NCI-H128 (cell line): ENCODE results near the gene PGM1.
A peak's percentile ranks its signal among the peaks of the same experiment; 100 is the strongest.

Source experiments
- DNase-seq: peaks from one replicate; lab custom pipeline; 2025; ENCODE audit not compliant: unreplicated experiment; lab: John Stamatoyannopoulos, UW

Gene PGM1

GRCh38 chr1:63693944-63694571, 100.8 kb downstream of the PGM1 start:
- DNase-seq: no peak

GRCh38 chr1:63698001-63698838, 105.0 kb downstream of the PGM1 start:
- DNase-seq: no peak

DNA sequence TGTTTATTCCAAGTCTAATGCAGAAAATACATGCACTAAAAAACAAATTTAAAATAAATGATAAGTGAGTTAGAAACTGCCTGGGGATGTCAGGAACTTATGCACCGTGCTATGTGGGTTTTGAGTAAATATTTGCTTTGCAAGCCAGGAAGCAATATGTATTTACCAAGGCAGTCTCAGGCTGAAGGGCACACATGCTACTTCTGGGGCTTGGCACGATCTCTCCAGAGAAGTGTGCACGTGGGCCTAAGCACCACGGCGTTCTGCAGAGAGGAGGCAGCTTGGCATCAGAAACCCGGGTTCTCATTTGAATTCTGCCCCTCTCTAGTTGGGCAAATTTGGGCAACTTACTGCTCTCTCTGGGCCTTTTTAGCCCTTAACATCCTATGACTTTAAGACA, 108.0 kb downstream of the PGM1 start:
- DNase-seq: no peak

DNA sequence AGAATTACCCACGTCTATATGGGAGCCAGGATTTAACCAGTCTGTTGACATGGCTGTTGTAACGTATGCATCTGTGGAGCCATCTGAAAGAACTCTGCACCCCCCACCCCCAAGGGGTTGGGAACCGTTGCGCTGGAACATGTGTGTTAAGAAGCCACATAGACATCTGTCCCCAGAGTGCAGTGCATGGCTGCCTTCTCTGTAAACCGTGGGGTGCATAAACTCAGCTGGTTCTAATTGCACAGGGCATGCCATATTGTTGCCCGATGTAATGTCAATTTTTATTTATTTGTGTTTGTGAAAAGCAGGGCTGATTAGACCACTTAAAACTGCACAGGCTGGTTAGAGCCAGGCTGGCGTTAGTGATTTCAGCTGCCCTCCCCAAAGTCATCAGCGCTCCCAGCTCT, 110.5 kb downstream of the PGM1 start:
- DNase-seq: peak; percentile 40

GRCh38 chr1:63704443-63704842, 111.2 kb downstream of the PGM1 start:
- DNase-seq: no peak

DNA sequence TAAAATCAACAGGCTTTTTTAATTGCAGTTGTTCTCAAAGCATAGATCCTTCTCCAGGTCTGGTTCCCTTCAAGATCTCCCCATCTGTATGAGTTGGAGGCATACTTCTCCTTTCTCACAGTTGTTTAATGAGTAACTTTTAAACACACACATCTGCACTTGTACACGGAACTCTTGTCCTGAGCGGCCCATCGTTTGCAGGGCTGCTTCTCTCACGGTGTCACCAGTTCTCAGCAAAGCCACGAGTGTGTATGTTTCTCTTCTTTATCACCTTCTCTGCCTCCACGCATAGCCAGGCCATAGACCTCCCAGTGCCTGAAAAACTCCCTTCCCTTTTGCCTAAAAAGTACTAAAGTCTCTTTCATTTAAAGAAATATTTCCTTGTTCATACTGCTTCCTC, 111.9 kb downstream of the PGM1 start:
- DNase-seq: no peak

DNA sequence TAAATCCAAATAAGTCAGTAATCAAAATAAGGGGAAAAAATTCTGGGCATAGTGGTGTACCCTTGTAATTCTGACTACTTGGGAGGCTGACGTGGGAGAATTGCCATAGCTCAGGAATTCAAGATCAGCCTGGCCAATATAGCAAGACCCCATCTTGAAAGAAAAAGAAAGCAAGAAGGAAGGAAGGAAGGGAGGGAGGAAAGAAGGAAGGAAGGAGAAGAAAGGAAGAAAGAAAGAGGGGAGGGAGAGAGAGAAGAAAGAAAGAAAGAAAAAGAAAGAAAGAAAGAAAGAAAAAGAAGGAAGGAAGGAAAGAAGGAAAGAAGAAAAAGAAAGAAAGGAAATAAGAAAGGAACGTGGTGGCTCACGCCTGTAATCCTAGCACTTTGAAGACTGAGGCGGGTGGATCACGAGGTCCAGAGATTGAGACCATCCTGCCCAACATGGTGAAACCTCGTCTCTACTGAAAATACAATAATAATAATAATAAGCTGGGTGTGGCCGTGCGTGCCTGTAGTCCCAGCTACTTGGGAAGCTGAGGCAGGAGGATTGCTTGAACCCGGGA, 116.1 kb downstream of the PGM1 start:
- DNase-seq: no peak
